ENCODE results near the gene COL18A1.

Gene COL18A1

DNA sequence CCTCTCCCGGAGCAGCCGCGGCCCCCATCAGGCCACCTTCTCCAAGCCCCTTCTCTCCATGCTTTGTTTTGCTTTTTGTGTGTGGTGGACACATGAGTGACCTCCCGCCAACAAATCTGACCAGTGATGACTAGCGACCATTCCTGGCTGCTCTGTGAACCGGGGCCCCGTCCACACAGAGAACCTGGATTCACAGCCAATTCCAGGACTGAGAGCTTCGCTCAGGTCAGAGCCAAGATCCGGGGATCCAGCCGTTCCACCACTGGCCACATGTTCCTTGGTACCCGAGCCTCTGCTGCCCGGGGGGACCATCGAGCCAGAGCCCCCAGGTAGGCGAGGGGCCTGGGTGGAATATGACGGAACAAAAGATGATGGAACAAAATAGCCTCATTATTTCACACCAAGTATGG, 46.7 kb upstream of the COL18A1 start:
- no peak for ATAC-seq

DNA sequence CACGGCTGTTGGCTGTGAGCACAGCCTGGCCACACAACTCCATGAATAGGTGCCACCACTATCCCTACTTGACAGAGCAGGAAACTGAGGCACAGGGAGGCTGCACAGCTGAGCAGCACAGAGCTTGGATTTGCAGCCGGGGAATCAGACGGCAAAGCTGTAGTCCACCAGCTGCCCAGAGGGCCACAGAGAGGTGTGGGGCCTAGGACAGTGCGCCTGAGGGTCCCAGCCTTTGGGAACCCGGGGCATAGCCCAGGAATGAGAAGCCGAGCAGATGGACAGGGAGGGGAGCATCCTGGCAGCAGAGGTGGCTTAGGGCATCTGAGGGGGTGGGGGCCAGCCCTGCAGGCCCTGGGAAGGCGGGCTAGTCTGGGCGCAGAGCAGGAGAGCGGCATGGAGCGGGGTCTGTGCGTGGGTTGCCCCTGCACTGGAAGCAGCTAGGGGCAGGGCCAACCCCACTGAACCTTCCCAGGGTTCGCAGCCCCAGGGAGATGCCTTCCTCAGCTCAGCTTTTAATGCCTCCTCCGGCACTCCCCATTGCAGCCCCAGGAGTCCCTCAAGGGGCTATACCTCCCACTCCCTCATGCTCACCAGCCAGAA, 46.2 kb upstream of the COL18A1 start:
- no peak for ATAC-seq
- TF ChIP-seq, protein P1, sequence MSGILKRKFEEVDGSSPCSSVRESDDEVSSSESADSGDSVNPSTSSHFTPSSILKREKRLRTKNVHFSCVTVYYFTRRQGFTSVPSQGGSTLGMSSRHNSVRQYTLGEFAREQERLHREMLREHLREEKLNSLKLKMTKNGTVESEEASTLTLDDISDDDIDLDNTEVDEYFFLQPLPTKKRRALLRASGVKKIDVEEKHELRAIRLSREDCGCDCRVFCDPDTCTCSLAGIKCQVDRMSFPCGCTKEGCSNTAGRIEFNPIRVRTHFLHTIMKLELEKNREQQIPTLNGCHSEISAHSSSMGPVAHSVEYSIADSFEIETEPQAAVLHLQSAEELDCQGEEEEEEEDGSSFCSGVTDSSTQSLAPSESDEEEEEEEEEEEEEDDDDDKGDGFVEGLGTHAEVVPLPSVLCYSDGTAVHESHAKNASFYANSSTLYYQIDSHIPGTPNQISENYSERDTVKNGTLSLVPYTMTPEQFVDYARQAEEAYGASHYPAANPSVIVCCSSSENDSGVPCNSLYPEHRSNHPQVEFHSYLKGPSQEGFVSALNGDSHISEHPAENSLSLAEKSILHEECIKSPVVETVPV (CRISPR knock-in tag; IDR thresholded peaks at IDR 0.05), result no peak
- TF ChIP-seq RARB (CRISPR knock-in tag; IDR thresholded peaks at IDR 0.05) (no peak), ARNTL (CRISPR knock-in tag; IDR thresholded peaks at IDR 0.05; ENCODE audit: borderline replicate concordance, low read depth) (no peak), ZFP3 (CRISPR knock-in tag; IDR thresholded peaks at IDR 0.05) (no peak), BACH2 (CRISPR knock-in tag; IDR thresholded peaks at IDR 0.05; ENCODE audit: borderline replicate concordance) (no peak), CSDC2 (CRISPR knock-in tag; IDR thresholded peaks at IDR 0.05) (no peak), SNAI2 (CRISPR knock-in tag; IDR thresholded peaks at IDR 0.05) (no peak)

More for the DNA sequence above, 46.7 kb upstream of the COL18A1 start:
- TF ChIP-seq, protein P2, sequence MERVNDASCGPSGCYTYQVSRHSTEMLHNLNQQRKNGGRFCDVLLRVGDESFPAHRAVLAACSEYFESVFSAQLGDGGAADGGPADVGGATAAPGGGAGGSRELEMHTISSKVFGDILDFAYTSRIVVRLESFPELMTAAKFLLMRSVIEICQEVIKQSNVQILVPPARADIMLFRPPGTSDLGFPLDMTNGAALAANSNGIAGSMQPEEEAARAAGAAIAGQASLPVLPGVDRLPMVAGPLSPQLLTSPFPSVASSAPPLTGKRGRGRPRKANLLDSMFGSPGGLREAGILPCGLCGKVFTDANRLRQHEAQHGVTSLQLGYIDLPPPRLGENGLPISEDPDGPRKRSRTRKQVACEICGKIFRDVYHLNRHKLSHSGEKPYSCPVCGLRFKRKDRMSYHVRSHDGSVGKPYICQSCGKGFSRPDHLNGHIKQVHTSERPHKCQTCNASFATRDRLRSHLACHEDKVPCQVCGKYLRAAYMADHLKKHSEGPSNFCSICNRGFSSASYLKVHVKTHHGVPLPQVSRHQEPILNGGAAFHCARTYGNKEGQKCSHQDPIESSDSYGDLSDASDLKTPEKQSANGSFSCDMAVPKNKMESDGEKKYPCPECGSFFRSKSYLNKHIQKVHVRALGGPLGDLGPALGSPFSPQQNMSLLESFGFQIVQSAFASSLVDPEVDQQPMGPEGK (CRISPR knock-in tag; IDR thresholded peaks at IDR 0.05; ENCODE audit: borderline replicate concordance), result no peak
- TF ChIP-seq, protein P1 (CRISPR knock-in tag; IDR thresholded peaks at IDR 0.05), result no peak
- TF ChIP-seq OSR1 (CRISPR knock-in tag; IDR thresholded peaks at IDR 0.05), result no peak
- no peak for TF ChIP-seq ZC3H10 (CRISPR knock-in tag; IDR thresholded peaks at IDR 0.05)
- no peak for TF ChIP-seq ZNF565 (CRISPR knock-in tag; conservative IDR thresholded peaks at IDR 0.05; ENCODE audit: low read depth)
- TF ChIP-seq, protein P3, sequence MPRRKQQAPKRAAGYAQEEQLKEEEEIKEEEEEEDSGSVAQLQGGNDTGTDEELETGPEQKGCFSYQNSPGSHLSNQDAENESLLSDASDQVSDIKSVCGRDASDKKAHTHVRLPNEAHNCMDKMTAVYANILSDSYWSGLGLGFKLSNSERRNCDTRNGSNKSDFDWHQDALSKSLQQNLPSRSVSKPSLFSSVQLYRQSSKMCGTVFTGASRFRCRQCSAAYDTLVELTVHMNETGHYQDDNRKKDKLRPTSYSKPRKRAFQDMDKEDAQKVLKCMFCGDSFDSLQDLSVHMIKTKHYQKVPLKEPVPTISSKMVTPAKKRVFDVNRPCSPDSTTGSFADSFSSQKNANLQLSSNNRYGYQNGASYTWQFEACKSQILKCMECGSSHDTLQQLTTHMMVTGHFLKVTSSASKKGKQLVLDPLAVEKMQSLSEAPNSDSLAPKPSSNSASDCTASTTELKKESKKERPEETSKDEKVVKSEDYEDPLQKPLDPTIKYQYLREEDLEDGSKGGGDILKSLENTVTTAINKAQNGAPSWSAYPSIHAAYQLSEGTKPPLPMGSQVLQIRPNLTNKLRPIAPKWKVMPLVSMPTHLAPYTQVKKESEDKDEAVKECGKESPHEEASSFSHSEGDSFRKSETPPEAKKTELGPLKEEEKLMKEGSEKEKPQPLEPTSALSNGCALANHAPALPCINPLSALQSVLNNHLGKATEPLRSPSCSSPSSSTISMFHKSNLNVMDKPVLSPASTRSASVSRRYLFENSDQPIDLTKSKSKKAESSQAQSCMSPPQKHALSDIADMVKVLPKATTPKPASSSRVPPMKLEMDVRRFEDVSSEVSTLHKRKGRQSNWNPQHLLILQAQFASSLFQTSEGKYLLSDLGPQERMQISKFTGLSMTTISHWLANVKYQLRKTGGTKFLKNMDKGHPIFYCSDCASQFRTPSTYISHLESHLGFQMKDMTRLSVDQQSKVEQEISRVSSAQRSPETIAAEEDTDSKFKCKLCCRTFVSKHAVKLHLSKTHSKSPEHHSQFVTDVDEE (CRISPR knock-in tag; IDR thresholded peaks at IDR 0.05), result no peak
- TF ChIP-seq BACH2 (CRISPR knock-in tag; IDR thresholded peaks at IDR 0.05; ENCODE audit: borderline replicate concordance), result no peak
- TF ChIP-seq ISL1 (CRISPR knock-in tag; IDR thresholded peaks at IDR 0.05), result no peak
- no peak for TF ChIP-seq TOX (CRISPR knock-in tag; IDR thresholded peaks at IDR 0.05; ENCODE audit: borderline replicate concordance)
- TF ChIP-seq, protein P4, sequence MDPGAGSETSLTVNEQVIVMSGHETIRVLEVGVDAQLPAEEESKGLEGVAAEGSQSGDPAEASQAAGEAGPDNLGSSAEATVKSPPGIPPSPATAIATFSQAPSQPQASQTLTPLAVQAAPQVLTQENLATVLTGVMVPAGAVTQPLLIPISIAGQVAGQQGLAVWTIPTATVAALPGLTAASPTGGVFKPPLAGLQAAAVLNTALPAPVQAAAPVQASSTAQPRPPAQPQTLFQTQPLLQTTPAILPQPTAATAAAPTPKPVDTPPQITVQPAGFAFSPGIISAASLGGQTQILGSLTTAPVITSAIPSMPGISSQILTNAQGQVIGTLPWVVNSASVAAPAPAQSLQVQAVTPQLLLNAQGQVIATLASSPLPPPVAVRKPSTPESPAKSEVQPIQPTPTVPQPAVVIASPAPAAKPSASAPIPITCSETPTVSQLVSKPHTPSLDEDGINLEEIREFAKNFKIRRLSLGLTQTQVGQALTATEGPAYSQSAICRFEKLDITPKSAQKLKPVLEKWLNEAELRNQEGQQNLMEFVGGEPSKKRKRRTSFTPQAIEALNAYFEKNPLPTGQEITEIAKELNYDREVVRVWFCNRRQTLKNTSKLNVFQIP (CRISPR knock-in tag; IDR thresholded peaks at IDR 0.05; ENCODE audit: borderline replicate concordance, low read depth), result no peak
- TF ChIP-seq ZNF8 (CRISPR knock-in tag; IDR thresholded peaks at IDR 0.05), result no peak
- TF ChIP-seq ARNTL (CRISPR knock-in tag; IDR thresholded peaks at IDR 0.05; ENCODE audit: borderline replicate concordance, low read depth), result no peak
- no peak for TF ChIP-seq SNAI2 (CRISPR knock-in tag; IDR thresholded peaks at IDR 0.05)
- no peak for TF ChIP-seq ESRRG (CRISPR knock-in tag; IDR thresholded peaks at IDR 0.05)
- TF ChIP-seq, protein P5, sequence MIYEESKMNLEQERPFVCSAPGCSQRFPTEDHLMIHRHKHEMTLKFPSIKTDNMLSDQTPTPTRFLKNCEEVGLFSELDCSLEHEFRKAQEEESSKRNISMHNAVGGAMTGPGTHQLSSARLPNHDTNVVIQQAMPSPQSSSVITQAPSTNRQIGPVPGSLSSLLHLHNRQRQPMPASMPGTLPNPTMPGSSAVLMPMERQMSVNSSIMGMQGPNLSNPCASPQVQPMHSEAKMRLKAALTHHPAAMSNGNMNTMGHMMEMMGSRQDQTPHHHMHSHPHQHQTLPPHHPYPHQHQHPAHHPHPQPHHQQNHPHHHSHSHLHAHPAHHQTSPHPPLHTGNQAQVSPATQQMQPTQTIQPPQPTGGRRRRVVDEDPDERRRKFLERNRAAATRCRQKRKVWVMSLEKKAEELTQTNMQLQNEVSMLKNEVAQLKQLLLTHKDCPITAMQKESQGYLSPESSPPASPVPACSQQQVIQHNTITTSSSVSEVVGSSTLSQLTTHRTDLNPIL (CRISPR knock-in tag; IDR thresholded peaks at IDR 0.05; ENCODE audit: low read depth), result no peak
- no peak for TF ChIP-seq ZFP30 (CRISPR knock-in tag; IDR thresholded peaks at IDR 0.05)
- TF ChIP-seq ZFP3 (CRISPR knock-in tag; IDR thresholded peaks at IDR 0.05), result no peak
- no peak for TF ChIP-seq RARB (CRISPR knock-in tag; IDR thresholded peaks at IDR 0.05)
